Hematopoietic multipotent progenitor cell (in vitro differentiated cells): ENCODE results near the gene ARL11. TPM values are rescaled to one million over a fixed set of nuclear protein-coding genes. Genes with fewer than 3 reads are reported as not detected.
A peak's percentile ranks its signal among the peaks of the same experiment; 100 is the strongest.
"Not testable (repeated sequence)": the region's sequence is repeated elsewhere in the genome, so short reads cannot be mapped to it uniquely, and the experiment has no call there.

Source experiments
- DNase-seq, 3 donors: peaks; one replicate each; pipeline ENCODE4 v3.0.0-alpha.2; 2011 to 2015; ENCODE audit warnings: low read depth in 2 of 3, low spot score in 2 of 3
- total RNA-seq: library from RNA; depleted of rRNA; stranded (reverse); fragments of >200 nt; gene quantifications from one replicate; pipeline ENCODE4 v1.2.3, GENCODE V29; 2012

The ARL11 gene
- total RNA-seq, 1 donor, result 6.2 TPM

- no peak for DNase-seq
Measured at GRCh38 chr13:49610176-49610575, 18.1 kb upstream of the ARL11 start.

GRCh38 chr13:49612042-49612441, 16.3 kb upstream of the ARL11 start:
- not testable (repeated sequence) for DNase-seq

- DNase-seq, result no peak
Measured at GRCh38 chr13:49615836-49616675, 12.3 kb upstream of the ARL11 start.

GRCh38 chr13:49616676-49617065, 11.6 kb upstream of the ARL11 start:
- no peak for DNase-seq

GRCh38 chr13:49620170-49620621, 8.1 kb upstream of the ARL11 start:
- peak in 1 of 3 donors; percentile 45 for DNase-seq

GRCh38 chr13:49622174-49622946, 5.9 kb upstream of the ARL11 start:
- DNase-seq, result no peak

GRCh38 chr13:49624229-49624628, 4.1 kb upstream of the ARL11 start:
- DNase-seq, result no peak

GRCh38 chr13:49625392-49626079, 2.8 kb upstream of the ARL11 start:
- DNase-seq, result no peak

GRCh38 chr13:49629196-49629938, 1.1 kb downstream of the ARL11 start:
- no peak for DNase-seq

- no peak for DNase-seq
Measured at GRCh38 chr13:49629947-49630346, 1.6 kb downstream of the ARL11 start.

- no peak for DNase-seq
Measured at GRCh38 chr13:49630580-49630979, 2.3 kb downstream of the ARL11 start.

GRCh38 chr13:49632156-49632555, 3.8 kb downstream of the ARL11 start:
- no peak for DNase-seq

- no peak for DNase-seq
Measured at GRCh38 chr13:49633710-49634109, 5.4 kb downstream of the ARL11 start.

GRCh38 chr13:49635599-49636433, 7.5 kb downstream of the ARL11 start:
- peak in 2 of 3 donors; percentile 67 to 90 for DNase-seq

- DNase-seq, result no peak
Measured at GRCh38 chr13:49636705-49637104, 8.4 kb downstream of the ARL11 start.

GRCh38 chr13:49638030-49638743, 9.9 kb downstream of the ARL11 start:
- DNase-seq, result no peak

GRCh38 chr13:49638744-49639072, 10.4 kb downstream of the ARL11 start:
- no peak for DNase-seq

GRCh38 chr13:49641801-49642291, 13.5 kb downstream of the ARL11 start:
- peak in 2 of 3 donors; percentile 60 to 69 for DNase-seq
